Kidney tubule cell (primary cell): ENCODE measurements around the gene UBXN2A.
A peak's percentile ranks its signal among the peaks of the same experiment; 100 is the strongest.
"Not testable (repeated sequence)": the region's sequence is repeated elsewhere in the genome, so short reads cannot be mapped to it uniquely, and the experiment has no call there.

Experiments used
- DNase-seq: peaks from one replicate; pipeline ENCODE4 v3.0.0-alpha.2; 2018; ENCODE audit warnings: low spot score

UBXN2A gene

GRCh38 chr2:23941644-23942043 is 1.4 kb downstream of the UBXN2A start:
- DNase-seq: no peak

GRCh38 chr2:23943666-23944065 is 3.4 kb downstream of the UBXN2A start:
- no peak for DNase-seq

- DNase-seq: no peak
These were observed 4.3 kb downstream of the UBXN2A start for GRCh38 chr2:23944527-23944926.

GRCh38 chr2:23944976-23945375 is 4.7 kb downstream of the UBXN2A start:
- peak; percentile 21 for DNase-seq

GRCh38 chr2:23947350-23947749 is 7.1 kb downstream of the UBXN2A start:
- no peak for DNase-seq

GRCh38 chr2:23952558-23952957 is 12.3 kb downstream of the UBXN2A start:
- not testable (repeated sequence) for DNase-seq

GRCh38 chr2:23953625-23954024 is 13.4 kb downstream of the UBXN2A start:
- DNase-seq: no peak

GRCh38 chr2:23954325-23955014 is 14.2 kb downstream of the UBXN2A start:
- no peak for DNase-seq

- no peak for DNase-seq
These were observed 27.6 kb downstream of the UBXN2A start for GRCh38 chr2:23967846-23968245.

GRCh38 chr2:23976883-23977282 is 36.6 kb downstream of the UBXN2A start:
- DNase-seq: no peak

- peak; percentile 36 for DNase-seq
These were observed 48.1 kb downstream of the UBXN2A start for GRCh38 chr2:23988371-23988770.

GRCh38 chr2:23992931-23993330 is 52.7 kb downstream of the UBXN2A start:
- no peak for DNase-seq

- no peak for DNase-seq
These were observed 53.5 kb downstream of the UBXN2A start for GRCh38 chr2:23993736-23994269.

GRCh38 chr2:23994567-23994966 is 54.3 kb downstream of the UBXN2A start:
- no peak for DNase-seq

- DNase-seq: no peak
These were observed 67.4 kb downstream of the UBXN2A start for GRCh38 chr2:24007693-24008092.

GRCh38 chr2:24008672-24009366 is 68.6 kb downstream of the UBXN2A start:
- DNase-seq: peak; percentile 84

GRCh38 chr2:24009367-24009679 is 69.1 kb downstream of the UBXN2A start:
- no peak for DNase-seq

GRCh38 chr2:24009680-24010476 is 69.6 kb downstream of the UBXN2A start, which contains the start of gene MFSD2B:
Gene MFSD2B, plus strand, starts transcription at chr2:24010085. Its CDS starts 12 bp downstream, at chr2:24010097.
- no peak for DNase-seq

- DNase-seq: no peak
These were observed 70.4 kb downstream of the UBXN2A start for GRCh38 chr2:24010477-24011249.

GRCh38 chr2:24011250-24012104 is 71.2 kb downstream of the UBXN2A start:
- DNase-seq: no peak
